GM19468 (cell line): ENCODE measurements around the gene GPR85.
"Not testable (repeated sequence)": the region's sequence is repeated elsewhere in the genome, so short reads cannot be mapped to it uniquely, and the experiment has no call there.

Source experiments
- ATAC-seq: cut with Tn5 transposase; IDR thresholded peaks from one replicate; pipeline ENCODE4 v1.9.1; 2021; ENCODE audit warnings: mild to moderate bottlenecking, moderate library complexity, moderate number of reproducible peaks; ENCODE audit not compliant: unreplicated experiment; ENCODE audit errors: extremely low read depth

Gene GPR85

DNA sequence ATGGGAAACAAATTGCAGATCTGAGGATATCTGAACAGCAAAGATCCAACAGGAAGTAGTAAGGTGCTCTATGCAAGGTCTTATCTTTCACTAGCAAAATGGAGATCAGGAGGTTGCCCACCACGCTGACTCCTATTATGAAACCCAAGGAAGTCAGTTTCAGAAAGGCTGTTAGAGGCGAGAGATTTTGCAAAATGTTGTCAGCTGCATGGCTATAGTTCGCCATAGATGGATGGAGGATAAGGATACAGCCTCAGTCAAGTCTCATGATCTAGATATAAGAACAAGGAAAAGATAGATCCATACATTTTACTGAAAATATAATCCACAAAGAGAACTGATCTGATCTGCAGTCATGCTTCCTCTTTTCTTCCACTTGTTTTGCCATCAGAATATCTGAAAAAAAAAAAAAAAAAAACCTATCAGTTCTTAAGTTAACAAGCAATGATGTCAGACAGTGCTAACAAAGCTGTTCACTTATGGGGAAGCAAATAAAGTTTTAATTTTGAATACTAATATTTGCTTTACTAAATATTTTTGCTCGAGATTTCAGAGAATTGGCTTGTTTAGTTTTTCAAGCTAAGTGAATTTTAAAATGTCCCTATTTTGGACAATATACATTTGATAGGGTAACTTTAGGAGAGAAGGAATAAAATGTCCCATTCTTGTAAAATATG is 2.0 kb downstream of the GPR85 start:
- ATAC-seq, result no peak

DNA sequence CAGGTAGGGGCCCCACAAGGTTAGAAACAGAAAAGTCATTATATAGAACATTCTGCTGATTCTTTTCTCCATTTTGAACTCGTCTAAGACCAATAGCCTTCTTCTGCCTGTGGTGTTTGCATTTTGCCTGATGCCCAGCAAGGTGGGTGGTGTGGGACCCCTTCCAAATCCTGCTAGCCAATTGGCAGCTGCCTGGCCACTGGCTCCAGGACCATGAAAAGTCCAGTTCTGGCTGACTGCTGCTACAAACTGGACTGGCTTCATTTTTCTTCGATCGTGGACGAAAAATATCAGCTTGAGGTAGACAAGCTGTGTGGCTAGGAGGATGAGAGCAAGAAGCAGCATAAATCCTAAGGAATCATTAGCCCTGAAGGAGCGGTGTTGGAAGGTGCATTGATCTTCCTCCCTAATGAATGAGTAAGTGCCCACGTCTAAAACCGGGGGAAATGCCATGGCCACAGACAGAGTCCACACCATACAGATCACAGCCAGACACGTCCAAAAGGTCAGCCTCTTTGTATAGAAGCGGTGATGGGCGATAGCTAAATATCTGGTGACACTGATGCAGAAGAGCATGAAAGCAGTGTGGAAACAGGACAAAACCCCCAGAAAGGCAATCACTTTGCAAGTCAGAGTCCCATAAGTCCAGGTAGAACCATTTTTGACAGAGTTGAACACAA is 2.7 kb downstream of the GPR85 start:
- no peak for ATAC-seq

DNA sequence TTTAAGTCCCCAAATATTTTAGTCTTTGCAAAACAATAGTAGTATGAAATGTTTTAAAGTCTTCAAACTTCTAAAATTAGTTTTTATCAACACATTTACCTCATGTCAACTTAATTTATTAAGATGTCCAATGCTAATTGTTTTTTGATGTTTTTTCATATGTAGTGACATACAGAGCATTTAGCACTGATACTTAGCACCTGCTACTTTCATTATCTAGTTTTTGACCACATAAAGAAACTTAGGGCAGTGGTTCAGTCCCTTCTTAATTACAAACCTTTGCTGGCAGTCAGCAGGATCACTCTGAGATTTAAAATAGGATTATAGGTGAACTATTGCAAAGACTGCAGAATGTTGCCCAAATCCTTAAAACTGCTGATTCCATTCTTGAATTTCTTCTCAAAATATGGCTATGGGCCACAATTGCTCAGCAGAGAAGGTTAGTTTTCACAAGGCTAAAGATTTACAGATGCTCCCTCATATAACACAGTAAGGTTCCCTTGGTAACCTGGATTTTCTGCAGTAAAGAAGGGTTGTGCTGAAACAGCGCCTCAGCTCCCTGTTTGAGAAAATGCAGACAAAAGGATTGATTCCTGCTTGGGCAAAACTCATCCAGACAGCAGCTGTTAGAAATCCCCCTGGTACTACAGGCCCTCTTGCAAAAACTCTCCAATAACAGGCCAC is 3.4 kb downstream of the GPR85 start:
- ATAC-seq, result peak; percentile 35

DNA sequence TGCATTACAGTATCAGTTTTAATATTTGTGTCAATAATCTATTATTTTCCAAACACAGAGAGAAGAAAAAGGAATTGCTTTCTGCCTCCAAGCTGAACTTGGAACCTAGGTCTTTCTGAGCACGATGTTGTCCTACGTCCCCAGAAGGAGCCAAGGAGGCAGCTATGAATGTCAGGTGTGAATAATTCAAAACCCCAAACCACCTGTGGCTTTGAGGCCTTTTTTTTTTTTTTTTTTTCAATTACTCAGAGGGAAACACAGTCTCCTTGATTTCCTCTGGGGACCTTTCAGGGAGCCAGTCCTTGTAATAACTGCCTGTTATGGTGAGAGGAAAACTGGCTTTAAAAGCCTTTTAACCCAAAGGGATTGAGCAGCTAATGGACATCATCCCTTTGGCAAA is 8.3 kb downstream of the GPR85 start:
- no peak for ATAC-seq

DNA sequence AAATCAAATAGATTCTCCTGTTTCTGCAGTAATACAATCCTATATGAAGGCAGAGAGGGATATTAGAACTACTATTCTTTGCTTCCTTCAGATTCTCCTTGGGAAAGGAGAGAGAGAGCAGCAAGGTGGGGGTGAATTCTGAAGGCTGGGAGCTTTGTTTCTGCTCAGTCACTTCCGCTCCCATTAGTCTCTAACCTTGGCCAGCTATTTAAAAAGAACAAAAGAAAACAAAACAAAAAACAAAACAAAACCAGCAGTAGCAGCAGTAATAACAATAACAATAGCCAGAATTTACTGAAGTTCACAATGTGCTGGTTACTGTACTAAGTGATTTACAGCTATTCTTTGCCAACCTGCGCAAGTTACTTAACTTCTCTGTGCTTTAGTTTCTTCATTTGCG is 9.9 kb downstream of the GPR85 start:
- no peak for ATAC-seq

DNA sequence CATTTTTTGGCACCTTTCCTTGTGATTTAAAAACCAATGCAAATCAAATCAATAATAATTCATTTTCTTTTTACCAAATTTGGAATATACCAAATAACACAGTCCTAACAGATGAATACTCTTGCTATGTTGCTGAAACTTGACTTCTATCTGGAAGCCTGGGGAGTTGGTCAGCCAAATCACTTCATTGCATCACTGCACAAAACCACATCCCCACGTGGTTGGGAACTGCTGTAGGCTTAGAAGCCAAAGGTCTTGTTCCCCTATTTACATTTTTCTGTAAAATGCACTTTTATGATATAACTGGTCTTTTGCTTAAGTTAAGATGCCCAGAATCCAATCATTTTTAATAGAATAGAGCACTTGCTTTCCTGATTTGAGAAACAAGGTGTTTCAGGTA is 15.2 kb downstream of the GPR85 start:
- peak; percentile 56 for ATAC-seq

DNA sequence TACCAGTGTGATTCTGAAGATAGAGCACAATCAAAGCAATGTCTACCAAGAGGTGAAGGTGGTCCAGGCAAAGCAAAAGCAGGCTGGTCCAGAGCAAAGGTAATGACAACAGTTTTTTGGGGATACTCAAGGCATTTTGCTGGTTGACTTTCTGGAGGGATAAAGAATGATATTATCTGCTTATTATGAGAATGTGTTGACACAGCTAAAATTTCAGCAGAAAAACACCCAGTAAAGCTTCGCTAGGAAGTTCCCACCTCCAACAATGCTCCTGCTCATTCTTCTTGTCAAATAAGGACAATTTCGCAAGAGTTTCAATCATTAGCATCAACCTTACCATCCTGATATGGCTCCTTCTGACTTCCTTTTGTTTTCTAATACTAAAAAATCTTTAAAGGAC is 24.1 kb downstream of the GPR85 start:
- ATAC-seq, result no peak

DNA sequence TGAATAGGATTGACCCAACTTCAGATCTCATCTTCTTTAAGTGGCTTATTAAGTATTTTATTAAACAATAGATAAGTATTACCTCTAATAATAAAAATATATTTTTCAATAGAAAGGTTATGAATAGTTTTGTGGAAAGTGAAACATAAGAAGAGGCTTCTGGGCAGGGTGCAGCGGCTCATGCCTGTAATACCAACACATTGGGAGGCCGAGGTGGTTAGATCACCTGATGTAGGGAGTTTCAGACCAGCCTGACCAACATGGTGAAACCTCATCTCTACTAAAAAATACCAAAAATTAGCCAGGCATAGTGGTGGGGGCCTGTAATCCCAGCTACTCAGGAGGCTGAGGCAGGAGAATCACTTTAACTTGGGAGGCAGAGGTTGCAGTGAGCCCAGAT is 26.5 kb downstream of the GPR85 start:
- no peak for ATAC-seq

DNA sequence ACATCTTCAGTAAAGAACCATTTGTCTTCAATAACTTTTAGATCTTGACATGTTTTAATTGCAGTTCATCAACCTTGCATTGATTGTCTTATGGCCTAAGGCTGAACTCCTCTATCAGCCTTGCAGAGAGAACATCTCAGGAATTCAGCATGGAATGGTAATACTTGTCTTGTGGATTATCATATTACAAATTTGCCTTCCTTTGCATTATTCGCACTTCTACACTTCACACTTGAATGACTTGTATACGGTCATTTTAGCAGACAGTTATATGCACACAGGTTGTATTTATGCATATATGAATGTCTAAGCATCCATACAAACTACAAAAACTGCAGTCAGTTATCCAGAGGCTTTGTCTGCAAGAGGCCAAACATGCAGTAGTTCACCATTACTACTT is 31.7 kb downstream of the GPR85 start:
- no peak for ATAC-seq

DNA sequence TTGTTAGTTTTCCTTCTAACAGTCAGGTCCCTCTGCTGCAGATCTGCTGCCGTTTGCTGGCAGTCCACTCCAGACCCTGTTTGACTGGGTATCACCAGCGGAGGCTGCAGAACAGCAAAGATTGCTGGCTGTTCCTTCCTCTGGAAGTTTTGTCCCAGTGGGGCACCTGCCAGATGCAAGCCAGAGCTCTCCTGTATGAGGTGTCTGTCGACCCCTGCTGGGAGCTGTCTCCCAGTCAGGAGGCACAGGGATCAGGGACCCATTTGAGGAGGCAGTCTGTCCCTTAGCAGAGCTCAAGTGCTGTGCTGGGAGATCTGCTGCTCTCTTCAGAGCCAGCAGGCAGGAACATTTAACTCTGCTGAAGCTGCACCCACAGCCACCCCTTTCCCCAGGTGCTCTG is 32.4 kb downstream of the GPR85 start:
- not testable (repeated sequence) for ATAC-seq

DNA sequence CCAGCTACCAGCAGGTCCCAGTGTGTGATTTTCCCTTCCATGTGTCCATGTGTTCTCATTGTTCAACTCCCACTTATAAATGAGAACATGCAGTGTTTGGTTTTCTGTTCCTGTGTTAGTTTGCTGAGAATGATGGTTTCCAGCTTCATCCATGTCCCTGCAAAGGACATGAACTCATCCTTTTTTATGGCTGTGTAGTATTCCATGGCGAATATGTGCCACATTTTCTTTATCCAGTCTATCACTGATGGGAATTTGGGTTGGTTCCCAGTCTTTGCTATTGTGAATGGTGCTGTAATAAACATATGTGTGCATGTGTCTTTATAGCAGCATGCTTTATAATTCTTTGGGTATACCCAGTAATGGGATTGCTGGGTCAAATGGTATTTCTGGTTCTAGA is 37.4 kb downstream of the GPR85 start:
- not testable (repeated sequence) for ATAC-seq

DNA sequence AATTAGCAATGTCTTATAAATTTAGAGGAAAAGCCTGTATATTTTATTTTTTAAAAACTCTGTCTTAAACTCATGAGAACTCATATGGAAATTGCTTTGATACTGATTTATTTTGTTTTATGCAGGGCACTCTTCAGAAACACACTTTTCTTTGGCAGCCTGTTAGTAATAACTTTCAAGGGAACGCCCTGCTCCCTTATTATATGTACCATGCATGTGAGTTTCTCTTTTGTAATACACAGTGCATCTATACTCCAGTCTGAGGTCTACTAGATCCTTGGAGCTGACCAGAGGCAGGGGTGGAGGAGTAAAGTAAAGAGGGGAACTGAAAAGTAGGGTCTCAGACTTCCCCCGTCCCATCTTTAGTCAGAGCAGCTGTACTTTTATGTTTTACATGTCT is 40.2 kb downstream of the GPR85 start:
- ATAC-seq, result no peak

DNA sequence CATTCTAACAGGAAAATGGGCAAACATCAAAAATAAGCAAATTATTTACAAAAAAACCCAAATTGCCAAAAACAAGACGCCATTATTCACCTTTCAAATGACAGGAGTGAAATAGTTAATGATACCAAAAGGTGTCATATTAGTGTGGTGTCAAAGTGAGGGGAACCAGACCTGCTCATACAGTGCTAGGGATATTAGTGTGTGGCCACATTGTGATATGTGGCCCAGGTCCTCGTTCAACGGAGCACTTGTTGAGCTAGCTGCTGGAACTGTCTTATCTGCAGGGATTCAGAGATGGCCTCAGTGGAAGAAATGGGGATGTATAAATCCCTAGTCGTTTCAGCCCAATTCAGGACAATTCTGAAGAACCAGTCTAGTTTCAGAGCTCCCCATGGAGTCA is 41.2 kb downstream of the GPR85 start:
- no peak for ATAC-seq

DNA sequence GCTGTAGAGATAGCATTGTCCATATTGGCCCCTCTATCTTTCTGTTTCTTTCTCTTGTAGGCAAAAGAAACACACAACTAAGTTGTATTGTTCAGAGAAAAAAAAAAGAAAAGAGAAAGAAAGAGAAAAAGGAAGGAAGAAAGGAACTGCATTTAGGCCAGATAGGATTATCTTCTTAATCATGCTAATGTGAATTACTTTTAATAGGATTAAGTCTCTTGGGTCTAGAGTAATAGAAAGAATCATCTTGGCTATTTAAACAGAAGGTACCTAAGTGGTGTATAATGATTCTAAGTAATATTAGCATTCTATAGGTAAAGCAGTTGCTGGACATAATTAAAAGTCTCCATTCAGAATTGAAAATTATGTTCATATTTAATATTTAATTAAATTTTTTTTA is 42.2 kb downstream of the GPR85 start:
- no peak for ATAC-seq

DNA sequence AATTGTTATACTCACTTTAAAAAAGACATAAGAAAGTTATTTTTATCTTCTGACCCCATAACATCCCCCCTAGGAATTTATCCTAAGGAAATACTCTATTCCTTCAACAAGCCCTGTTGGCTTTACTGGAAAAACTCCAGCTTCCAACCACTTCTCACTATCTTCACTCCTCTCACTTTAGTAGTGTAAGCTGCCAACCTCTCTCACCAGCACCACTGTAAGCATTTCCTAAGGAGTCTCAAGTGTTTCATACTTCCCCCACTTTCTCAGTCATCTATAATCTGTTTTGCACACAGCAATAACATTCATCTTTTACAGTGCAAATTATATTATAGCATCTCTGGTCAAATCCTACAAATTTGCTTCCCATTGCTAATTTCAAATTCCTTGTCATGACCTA is 45.8 kb downstream of the GPR85 start:
- no peak for ATAC-seq

DNA sequence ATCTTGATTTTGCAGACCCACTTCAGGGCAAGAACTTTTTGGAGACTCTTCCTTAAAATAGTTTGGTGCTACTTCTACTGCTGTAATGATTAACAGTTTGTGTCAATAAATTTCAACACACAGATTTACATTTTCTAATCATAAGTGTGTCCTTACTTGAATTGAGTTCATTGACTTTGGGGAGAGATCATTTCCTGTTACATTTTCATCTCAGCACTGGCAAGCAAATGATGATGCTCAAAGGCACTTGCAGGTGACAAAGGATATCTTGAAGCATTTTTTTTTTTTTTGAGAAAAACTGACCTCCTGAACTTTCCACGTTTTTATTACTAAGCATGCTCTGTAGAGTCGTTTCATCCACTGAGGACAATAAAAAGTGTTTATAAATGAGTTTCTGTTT is 52.7 kb downstream of the GPR85 start:
- ATAC-seq, result no peak
